GM12874 (cell line): ENCODE results near the gene RASGRF1.

Experiments used
- TF ChIP-seq, protein P1 (sequence below): IDR thresholded peaks from 2 replicates; pipeline ENCODE4 v1.5.1; 2011; ENCODE audit warnings: low read depth, mild to moderate bottlenecking, control low read depth, low read length, moderate library complexity; ENCODE audit not compliant: insufficient read depth

Gene RASGRF1

DNA sequence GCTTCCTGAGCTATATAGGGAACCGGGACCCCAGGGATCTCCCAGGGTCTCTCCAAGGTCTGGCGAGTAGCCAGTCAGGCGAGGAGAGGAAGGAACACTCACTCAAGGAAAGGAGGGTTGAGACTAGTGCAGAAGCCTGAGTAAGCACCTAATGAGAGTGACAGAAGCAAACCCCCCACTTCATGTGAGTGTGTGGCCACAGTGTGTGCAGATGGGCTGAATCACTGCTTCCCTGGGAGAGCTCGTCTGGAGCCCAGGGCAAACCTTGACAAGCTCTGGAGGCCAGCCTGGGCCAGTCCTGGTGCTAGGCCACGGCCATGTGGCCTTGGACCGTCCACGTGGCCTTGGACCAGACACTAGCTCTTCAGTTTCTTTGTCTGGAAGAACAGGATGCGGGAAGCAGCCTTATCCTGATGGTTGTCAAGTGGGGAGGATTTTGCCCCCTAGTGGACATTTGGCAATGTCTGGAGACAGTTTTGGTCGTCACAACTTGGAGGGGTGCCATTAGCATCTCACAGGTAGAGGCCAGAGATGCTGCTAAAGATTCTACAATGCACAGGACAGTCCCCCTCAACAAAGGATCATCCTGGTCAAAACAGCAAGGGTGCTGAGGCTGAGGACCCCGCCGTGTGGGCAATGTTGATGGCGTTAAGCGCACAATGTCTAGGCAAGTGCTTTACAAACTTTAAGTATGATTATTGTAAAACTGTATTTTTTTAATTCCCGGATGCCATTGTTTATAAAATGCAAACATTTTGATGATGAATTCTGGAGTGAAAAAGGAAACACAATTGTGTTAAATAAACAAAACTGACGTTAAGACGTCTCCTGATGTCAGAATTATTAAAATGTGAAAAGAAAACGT is 110.9 kb downstream of the RASGRF1 start:
- TF ChIP-seq, protein P1, sequence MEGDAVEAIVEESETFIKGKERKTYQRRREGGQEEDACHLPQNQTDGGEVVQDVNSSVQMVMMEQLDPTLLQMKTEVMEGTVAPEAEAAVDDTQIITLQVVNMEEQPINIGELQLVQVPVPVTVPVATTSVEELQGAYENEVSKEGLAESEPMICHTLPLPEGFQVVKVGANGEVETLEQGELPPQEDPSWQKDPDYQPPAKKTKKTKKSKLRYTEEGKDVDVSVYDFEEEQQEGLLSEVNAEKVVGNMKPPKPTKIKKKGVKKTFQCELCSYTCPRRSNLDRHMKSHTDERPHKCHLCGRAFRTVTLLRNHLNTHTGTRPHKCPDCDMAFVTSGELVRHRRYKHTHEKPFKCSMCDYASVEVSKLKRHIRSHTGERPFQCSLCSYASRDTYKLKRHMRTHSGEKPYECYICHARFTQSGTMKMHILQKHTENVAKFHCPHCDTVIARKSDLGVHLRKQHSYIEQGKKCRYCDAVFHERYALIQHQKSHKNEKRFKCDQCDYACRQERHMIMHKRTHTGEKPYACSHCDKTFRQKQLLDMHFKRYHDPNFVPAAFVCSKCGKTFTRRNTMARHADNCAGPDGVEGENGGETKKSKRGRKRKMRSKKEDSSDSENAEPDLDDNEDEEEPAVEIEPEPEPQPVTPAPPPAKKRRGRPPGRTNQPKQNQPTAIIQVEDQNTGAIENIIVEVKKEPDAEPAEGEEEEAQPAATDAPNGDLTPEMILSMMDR = peak; percentile 77

GRCh38 chr15:78978601-78979179 is 111.9 kb downstream of the RASGRF1 start:
- TF ChIP-seq, protein P1 = no peak

GRCh38 chr15:78977591-78978347 is 112.8 kb downstream of the RASGRF1 start:
- TF ChIP-seq, protein P1 = no peak

DNA sequence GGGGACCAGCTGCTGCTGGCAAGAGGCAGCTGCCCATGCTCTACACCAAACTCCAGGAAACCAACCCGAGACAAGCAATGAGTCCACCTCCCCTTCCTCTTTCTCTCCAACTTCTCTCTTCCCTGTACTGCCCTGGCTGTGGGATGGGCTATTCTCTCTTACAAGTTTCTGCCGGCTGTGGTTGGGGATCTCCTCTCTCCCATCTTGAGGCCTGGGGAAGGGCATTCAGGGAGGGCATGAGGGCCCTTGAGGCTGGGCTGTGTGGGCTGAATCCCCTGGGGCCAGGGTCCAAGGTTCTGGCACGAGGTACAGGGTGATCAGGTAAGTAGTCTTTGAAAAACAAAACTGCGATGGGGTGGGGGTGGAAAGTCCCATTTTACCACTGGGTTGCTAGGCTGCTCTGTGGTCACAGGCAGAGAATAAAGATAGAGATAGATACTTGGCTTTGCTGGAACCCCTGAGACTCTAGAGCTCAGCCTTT is 113.4 kb downstream of the RASGRF1 start:
- TF ChIP-seq, protein P1 = no peak

GRCh38 chr15:78976691-78977090 is 113.9 kb downstream of the RASGRF1 start:
- TF ChIP-seq, protein P1 = no peak

GRCh38 chr15:78974272-78974918 is 116.2 kb downstream of the RASGRF1 start:
- TF ChIP-seq, protein P1 = no peak

GRCh38 chr15:78969687-78970349 is 120.8 kb downstream of the RASGRF1 start:
- TF ChIP-seq, protein P1 = no peak
